ENCODE results near the gene SIX5. TPM values are rescaled to one million over a fixed set of nuclear protein-coding genes. Genes with fewer than 3 reads are reported as not detected.

SIX5 gene
- total RNA-seq, 1 experiment from 2014 or later, result 9.3 TPM

DNA sequence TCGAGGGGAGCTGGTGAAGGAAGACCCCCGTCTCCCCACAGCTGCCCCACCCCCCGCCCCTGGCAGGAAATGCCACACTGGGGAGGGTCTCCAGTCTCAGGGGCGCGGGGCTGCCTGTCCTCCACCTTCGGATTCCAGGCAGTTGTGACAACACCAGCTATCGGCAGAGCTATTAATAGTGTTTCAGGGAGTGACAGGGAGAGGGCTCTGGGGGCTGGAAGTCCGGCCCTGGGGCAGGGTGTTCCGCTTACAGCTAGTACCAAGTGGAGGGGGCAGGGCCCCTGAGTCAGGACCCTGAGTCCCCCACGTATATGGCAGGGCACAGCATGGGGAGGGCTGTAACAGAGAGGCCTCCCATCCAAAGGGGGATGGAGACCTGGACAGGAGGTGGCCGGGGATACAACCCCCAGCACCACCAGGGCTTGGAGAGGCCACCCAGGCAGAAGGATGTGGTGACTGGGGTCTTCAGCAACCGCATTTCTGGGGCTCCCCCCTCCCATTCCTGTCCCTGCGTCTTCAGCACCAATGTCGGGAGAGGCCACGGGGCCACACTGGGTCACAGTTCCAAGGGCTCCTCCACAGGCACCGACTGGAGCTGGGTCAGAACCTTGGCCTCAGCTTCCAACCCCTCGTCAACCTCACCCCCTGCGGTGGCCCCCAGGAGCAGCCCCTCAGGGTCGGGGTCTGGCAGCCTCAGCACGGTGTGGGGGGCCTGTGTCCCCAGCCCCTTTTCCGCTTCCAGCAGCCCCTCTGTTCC, 3.9 kb downstream of the SIX5 start:
- ChIA-PET POLR2A (ENCODE audit: unreplicated experiment) (no interaction called here), CTCF (no interaction called here)
- Histone ChIP-seq H3K79me2 (ENCODE audit: low read length) (no peaks in the 10 kb centered on the region), H3K4me3 (ENCODE audit: low read length) (no peak overlapping the region), H3K4me2 (ENCODE audit: low read length) (no peak overlapping the region), H3K9ac (ENCODE audit: low read length) (no peak overlapping the region), H2AFZ (ENCODE audit: low read length) (no peak overlapping the region), H3K9me3 (ENCODE audit: low read length) (no peaks in the 10 kb centered on the region), H3K36me3 (ENCODE audit: low read depth, low read length) (no peaks in the 10 kb centered on the region), H3F3A (ENCODE audit: low read length, unreplicated experiment) (no peaks in the 10 kb centered on the region), H3K27me3 (ENCODE audit: low read length) (no peaks in the 10 kb centered on the region), H4K20me1 (ENCODE audit: low read length) (no peaks in the 10 kb centered on the region), H3K27ac (ENCODE audit: low read length) (no peak overlapping the region), H3K4me1 (ENCODE audit: insufficient read depth, low read length) (peaks cover 13% of the 10 kb centered on the region; the same call in 1 of the 2 replicates), H3K9me2 (replicated peaks; ENCODE audit: low read length) (no peaks in the 10 kb centered on the region)
- DNase-seq, result no peak
- ATAC-seq, result no peak
- no TSS peak for BruUV-seq (replicated peaks)
- intact Hi-C loops (cut with micrococcal nuclease), result no loop called here
- TF ChIP-seq, protein P1, sequence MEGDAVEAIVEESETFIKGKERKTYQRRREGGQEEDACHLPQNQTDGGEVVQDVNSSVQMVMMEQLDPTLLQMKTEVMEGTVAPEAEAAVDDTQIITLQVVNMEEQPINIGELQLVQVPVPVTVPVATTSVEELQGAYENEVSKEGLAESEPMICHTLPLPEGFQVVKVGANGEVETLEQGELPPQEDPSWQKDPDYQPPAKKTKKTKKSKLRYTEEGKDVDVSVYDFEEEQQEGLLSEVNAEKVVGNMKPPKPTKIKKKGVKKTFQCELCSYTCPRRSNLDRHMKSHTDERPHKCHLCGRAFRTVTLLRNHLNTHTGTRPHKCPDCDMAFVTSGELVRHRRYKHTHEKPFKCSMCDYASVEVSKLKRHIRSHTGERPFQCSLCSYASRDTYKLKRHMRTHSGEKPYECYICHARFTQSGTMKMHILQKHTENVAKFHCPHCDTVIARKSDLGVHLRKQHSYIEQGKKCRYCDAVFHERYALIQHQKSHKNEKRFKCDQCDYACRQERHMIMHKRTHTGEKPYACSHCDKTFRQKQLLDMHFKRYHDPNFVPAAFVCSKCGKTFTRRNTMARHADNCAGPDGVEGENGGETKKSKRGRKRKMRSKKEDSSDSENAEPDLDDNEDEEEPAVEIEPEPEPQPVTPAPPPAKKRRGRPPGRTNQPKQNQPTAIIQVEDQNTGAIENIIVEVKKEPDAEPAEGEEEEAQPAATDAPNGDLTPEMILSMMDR (conservative IDR thresholded peaks at IDR 0.05; ENCODE audit: low read depth, low read length), result no peak
- TF ChIP-seq EZH2 (IDR thresholded peaks at IDR 0.05; ENCODE audit: low read length, unreplicated experiment), result no peak
- TF ChIP-seq EZH2phosphoT487 (IDR thresholded peaks at IDR 0.05; ENCODE audit: borderline replicate concordance, low read length), result no peak

DNA sequence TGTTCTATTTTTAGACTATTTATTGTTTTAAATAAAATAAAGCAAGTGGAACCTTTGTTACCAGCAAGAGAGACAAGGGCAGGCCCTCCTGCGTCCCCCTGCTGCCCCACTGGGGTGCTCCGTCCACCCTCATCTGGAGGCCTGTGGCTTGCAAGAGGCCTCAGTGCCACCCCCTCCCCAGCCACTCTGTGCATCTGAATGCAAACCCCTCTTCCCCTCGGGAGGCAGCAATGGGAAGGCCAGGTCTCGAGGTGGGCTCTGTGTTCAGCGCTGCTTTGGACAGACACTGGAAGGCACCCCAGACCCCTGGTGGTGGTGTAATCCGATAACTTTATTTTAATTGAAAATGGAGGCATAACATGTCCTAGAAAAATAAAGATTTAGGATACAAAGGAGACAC, 4.6 kb downstream of the SIX5 start:
- no peak overlapping the region for H3K4me2 ChIP-seq (ENCODE audit: low read length)
- ChIA-PET CTCF (no interaction called here), POLR2A (ENCODE audit: unreplicated experiment) (no interaction called here)
- H3K9me2 ChIP-seq (replicated peaks; ENCODE audit: low read length), result no peaks in the 10 kb centered on the region
- H4K20me1 ChIP-seq (ENCODE audit: low read length), result no peaks in the 10 kb centered on the region
- TF ChIP-seq EZH2 (IDR thresholded peaks at IDR 0.05; ENCODE audit: low read length, unreplicated experiment), result no peak
- TF ChIP-seq, protein P1 (conservative IDR thresholded peaks at IDR 0.05; ENCODE audit: low read depth, low read length), result no peak
- TF ChIP-seq EZH2phosphoT487 (IDR thresholded peaks at IDR 0.05; ENCODE audit: borderline replicate concordance, low read length), result no peak
- H3K9me3 ChIP-seq (ENCODE audit: low read length), result no peaks in the 10 kb centered on the region
- H3K4me1 ChIP-seq (ENCODE audit: insufficient read depth, low read length), result peaks cover 9% of the 10 kb centered on the region; the same call in 1 of the 2 replicates
- no peak overlapping the region for H3K4me3 ChIP-seq (ENCODE audit: low read length)
- no peak for DNase-seq
- no peaks in the 10 kb centered on the region for H3K27me3 ChIP-seq (ENCODE audit: low read length)
- H3F3A ChIP-seq (ENCODE audit: low read length, unreplicated experiment), result no peaks in the 10 kb centered on the region
- no peak overlapping the region for H3K27ac ChIP-seq (ENCODE audit: low read length)
- no peak for ATAC-seq
- no peak overlapping the region for H3K9ac ChIP-seq (ENCODE audit: low read length)
- no TSS peak for BruUV-seq (replicated peaks)
- intact Hi-C loops (cut with micrococcal nuclease), result no loop called here
- no peak overlapping the region for H2AFZ ChIP-seq (ENCODE audit: low read length)
- no peaks in the 10 kb centered on the region for H3K79me2 ChIP-seq (ENCODE audit: low read length)
- H3K36me3 ChIP-seq (ENCODE audit: low read depth, low read length), result no peaks in the 10 kb centered on the region

DNA sequence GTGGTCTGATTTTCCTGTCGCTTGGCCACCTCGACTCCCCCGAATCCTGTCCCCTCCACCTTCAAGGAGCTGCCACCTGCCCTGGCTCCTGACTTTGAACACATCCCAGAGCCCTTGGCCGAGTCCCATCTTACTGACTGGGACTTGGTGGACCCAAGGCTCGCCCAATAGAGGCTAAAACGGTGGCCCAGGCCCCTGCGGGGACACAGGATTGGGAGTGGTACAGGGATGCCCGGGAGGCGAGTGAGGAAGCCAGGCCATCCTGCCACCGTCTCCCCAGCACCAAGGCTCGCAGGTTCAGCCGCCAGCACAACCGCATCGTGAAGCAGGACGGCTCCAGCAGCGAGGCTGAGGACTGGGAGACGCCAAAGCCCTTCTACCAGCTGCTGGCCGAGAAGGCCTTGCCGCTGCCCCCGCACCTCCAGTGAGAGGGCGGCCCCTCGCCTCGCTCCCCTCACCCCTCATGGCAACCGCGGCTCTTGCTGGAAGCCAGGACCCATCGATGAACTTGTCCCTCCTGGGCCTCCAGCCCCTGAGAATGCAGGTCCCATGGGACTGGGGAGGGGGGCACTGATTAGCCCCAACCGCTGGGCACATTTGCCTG, 5.3 kb downstream of the SIX5 start:
- no peaks in the 10 kb centered on the region for H3F3A ChIP-seq (ENCODE audit: low read length, unreplicated experiment)
- H3K36me3 ChIP-seq (ENCODE audit: low read depth, low read length), result no peaks in the 10 kb centered on the region
- no peaks in the 10 kb centered on the region for H3K79me2 ChIP-seq (ENCODE audit: low read length)
- CTCF ChIA-PET, result no interaction called here
- POLR2A ChIA-PET (ENCODE audit: unreplicated experiment), result no interaction called here
- no TSS peak for BruUV-seq (replicated peaks)
- H3K9me3 ChIP-seq (ENCODE audit: low read length), result no peaks in the 10 kb centered on the region
- no peak overlapping the region for H3K4me2 ChIP-seq (ENCODE audit: low read length)
- no peaks in the 10 kb centered on the region for H3K27me3 ChIP-seq (ENCODE audit: low read length)
- no peaks in the 10 kb centered on the region for H3K9me2 ChIP-seq (replicated peaks; ENCODE audit: low read length)
- no peak overlapping the region for H3K4me3 ChIP-seq (ENCODE audit: low read length)
- no peak overlapping the region for H3K27ac ChIP-seq (ENCODE audit: low read length)
- ATAC-seq (no peak), DNase-seq (no peak)
- peaks cover 9% of the 10 kb centered on the region; the same call in 1 of the 2 replicates for H3K4me1 ChIP-seq (ENCODE audit: insufficient read depth, low read length)
- H4K20me1 ChIP-seq (ENCODE audit: low read length), result no peaks in the 10 kb centered on the region
- H3K9ac ChIP-seq (ENCODE audit: low read length), result no peak overlapping the region
- intact Hi-C loops (cut with micrococcal nuclease), result no loop called here
- TF ChIP-seq, protein P1 (conservative IDR thresholded peaks at IDR 0.05; ENCODE audit: low read depth, low read length), result no peak
- no peak for TF ChIP-seq EZH2 (IDR thresholded peaks at IDR 0.05; ENCODE audit: low read length, unreplicated experiment)
- TF ChIP-seq EZH2phosphoT487 (IDR thresholded peaks at IDR 0.05; ENCODE audit: borderline replicate concordance, low read length), result no peak
- no peak overlapping the region for H2AFZ ChIP-seq (ENCODE audit: low read length)
